ENCODE measurements around the gene MYO5B. TPM values are rescaled to one million over a fixed set of nuclear protein-coding genes. Genes with fewer than 3 reads are reported as not detected.

Gene MYO5B
- polyA plus RNA-seq, 1 of the 3 experiments (the other 2 are of a cell fraction), result 1.3 TPM

DNA sequence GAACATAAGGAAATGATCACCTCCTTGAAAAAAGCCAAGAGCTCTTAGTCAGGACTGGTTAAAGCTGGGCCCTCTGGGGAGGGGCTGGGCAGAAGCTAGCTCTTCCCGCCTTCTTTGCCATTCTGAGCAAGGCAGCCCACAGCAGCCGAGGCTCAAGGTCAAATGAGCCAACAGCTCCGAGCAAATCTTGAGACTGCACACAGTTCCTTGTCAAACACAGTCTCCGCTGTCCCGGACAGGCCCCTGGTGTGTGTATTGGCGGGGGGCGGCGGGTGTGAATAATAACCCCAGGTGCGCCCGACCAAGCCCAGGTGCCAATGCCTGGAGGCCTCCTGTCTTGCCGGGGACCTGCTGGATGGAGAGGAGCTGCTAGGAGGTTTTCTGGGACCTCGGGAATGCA is 335.2 kb downstream of the MYO5B start:
- H3F3A ChIP-seq (replicated peaks; ENCODE audit: insufficient read depth), result no peaks in the 10 kb centered on the region
- no peaks in the 10 kb centered on the region for H3K27me3 ChIP-seq (ENCODE audit: insufficient read depth)
- no peaks in the 10 kb centered on the region for H3K36me3 ChIP-seq (replicated peaks in 1 of 2; ENCODE audit: control insufficient read depth in 1 of 2, insufficient read depth in 2 of 2, low read length in 1 of 2)
- no peak overlapping the region for H3K4me3 ChIP-seq (ENCODE audit: low read depth in 2 of 2, low read length in 1 of 2)
- no peak overlapping the region for H3K4me2 ChIP-seq
- CTCF ChIA-PET, result interaction anchor here (0.9 to 15.8 kb wide), 20 partner anchors 9 to 348 kb away, joined by 3 to 254 read pairs (median 7); partner anchors contain the start of gene LIPG
- POLR2A ChIA-PET, result interaction anchor here (1.0 kb wide), 1 partner anchor 46 kb away, joined by 4 read pairs; no protein-coding TSS in a partner anchor
- TF ChIP-seq, protein P1, sequence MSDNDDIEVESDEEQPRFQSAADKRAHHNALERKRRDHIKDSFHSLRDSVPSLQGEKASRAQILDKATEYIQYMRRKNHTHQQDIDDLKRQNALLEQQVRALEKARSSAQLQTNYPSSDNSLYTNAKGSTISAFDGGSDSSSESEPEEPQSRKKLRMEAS (IDR thresholded peaks at IDR 0.05; ENCODE audit: low read depth), result no peak
- TF ChIP-seq NRF1 (IDR thresholded peaks at IDR 0.05; ENCODE audit: low read depth, low read length) (no peak), TEAD4 (IDR thresholded peaks at IDR 0.05; ENCODE audit: borderline replicate concordance, insufficient read depth) (no peak), RCOR1 (IDR thresholded peaks at IDR 0.05; ENCODE audit: low read length) (no peak), SMC3 (IDR thresholded peaks at IDR 0.05; ENCODE audit: low read depth, low read length) (no peak)
- TF ChIP-seq, protein P2, sequence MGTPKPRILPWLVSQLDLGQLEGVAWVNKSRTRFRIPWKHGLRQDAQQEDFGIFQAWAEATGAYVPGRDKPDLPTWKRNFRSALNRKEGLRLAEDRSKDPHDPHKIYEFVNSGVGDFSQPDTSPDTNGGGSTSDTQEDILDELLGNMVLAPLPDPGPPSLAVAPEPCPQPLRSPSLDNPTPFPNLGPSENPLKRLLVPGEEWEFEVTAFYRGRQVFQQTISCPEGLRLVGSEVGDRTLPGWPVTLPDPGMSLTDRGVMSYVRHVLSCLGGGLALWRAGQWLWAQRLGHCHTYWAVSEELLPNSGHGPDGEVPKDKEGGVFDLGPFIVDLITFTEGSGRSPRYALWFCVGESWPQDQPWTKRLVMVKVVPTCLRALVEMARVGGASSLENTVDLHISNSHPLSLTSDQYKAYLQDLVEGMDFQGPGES (IDR thresholded peaks at IDR 0.05; ENCODE audit: low read depth, low read length), result no peak
- TF ChIP-seq, protein P3, sequence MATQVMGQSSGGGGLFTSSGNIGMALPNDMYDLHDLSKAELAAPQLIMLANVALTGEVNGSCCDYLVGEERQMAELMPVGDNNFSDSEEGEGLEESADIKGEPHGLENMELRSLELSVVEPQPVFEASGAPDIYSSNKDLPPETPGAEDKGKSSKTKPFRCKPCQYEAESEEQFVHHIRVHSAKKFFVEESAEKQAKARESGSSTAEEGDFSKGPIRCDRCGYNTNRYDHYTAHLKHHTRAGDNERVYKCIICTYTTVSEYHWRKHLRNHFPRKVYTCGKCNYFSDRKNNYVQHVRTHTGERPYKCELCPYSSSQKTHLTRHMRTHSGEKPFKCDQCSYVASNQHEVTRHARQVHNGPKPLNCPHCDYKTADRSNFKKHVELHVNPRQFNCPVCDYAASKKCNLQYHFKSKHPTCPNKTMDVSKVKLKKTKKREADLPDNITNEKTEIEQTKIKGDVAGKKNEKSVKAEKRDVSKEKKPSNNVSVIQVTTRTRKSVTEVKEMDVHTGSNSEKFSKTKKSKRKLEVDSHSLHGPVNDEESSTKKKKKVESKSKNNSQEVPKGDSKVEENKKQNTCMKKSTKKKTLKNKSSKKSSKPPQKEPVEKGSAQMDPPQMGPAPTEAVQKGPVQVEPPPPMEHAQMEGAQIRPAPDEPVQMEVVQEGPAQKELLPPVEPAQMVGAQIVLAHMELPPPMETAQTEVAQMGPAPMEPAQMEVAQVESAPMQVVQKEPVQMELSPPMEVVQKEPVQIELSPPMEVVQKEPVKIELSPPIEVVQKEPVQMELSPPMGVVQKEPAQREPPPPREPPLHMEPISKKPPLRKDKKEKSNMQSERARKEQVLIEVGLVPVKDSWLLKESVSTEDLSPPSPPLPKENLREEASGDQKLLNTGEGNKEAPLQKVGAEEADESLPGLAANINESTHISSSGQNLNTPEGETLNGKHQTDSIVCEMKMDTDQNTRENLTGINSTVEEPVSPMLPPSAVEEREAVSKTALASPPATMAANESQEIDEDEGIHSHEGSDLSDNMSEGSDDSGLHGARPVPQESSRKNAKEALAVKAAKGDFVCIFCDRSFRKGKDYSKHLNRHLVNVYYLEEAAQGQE (IDR thresholded peaks at IDR 0.05; ENCODE audit: low read depth, low read length), result no peak
- no peak for DNase-seq
- H4K20me1 ChIP-seq (ENCODE audit: insufficient read depth), result no peaks in the 10 kb centered on the region
- H3K27ac ChIP-seq (ENCODE audit: low read depth in 2 of 2, low read length in 1 of 2), result no peak overlapping the region
- H3K9ac ChIP-seq, result no peak overlapping the region
- H3K9me3 ChIP-seq, result no peaks in the 10 kb centered on the region
- no peaks in the 10 kb centered on the region for H3K79me2 ChIP-seq (ENCODE audit: insufficient read depth)
- H2AFZ ChIP-seq (ENCODE audit: low read depth), result no peak overlapping the region
- WGBS (ENCODE audit: low lambda C conversion rate), result 87% methylated on average over 7 of the region's 12 CpGs
- H3K4me1 ChIP-seq (ENCODE audit: control insufficient read depth in 1 of 2, insufficient read depth in 2 of 2, low read depth in 1 of 2, low read length in 1 of 2), result peaks cover 0 to 3% of the 10 kb centered on the region in 2 experiments; a peak in 2 of 4 replicates
- no peaks in the 10 kb centered on the region for H3K9me2 ChIP-seq

DNA sequence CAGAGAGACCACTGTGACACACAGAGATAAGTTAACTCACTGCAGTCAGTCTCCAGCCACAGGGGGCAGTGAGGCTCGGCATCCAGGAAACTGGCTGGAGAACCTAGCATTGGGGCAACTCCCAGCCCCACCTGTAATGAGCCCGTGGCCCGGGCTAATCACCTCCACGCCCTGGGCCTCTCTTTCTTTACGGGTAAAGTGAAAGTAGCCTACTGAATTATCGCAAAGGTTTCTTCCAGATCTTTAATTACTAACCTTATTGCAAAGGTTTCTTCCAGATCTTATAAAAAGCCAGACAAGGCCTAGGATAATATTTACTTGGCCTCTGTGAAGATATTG is 336.0 kb downstream of the MYO5B start:
- H3K4me2 ChIP-seq, result 0 out of 2 replicates have a peak overlapping the region, but pooled peaks have one; percentile 10

More for the DNA sequence above, 336.0 kb downstream of the MYO5B start:
- no peaks in the 10 kb centered on the region for H3K9me2 ChIP-seq
- ChIA-PET CTCF (interaction anchor here (0.6 to 15.8 kb wide), 46 partner anchors 9 to 608 kb away, joined by 3 to 254 read pairs (median 5); partner anchors contain the start of genes DYM, LIPG and MBD1), POLR2A (interaction anchor here (1.1 kb wide), 1 partner anchor 45 kb away, joined by 4 read pairs; no protein-coding TSS in a partner anchor)
- H3K27me3 ChIP-seq (ENCODE audit: insufficient read depth), result no peaks in the 10 kb centered on the region
- WGBS (ENCODE audit: low lambda C conversion rate), result 49% methylated on average over 6 of the region's 6 CpGs
- no peaks in the 10 kb centered on the region for H3F3A ChIP-seq (replicated peaks; ENCODE audit: insufficient read depth)
- no peak overlapping the region for H3K27ac ChIP-seq (ENCODE audit: low read depth in 2 of 2, low read length in 1 of 2)
- peaks cover 0 to 3% of the 10 kb centered on the region in 2 experiments; a peak in 2 of 4 replicates for H3K4me1 ChIP-seq (ENCODE audit: control insufficient read depth in 1 of 2, insufficient read depth in 2 of 2, low read depth in 1 of 2, low read length in 1 of 2)
- no peak overlapping the region for H3K9ac ChIP-seq
- no peak for TF ChIP-seq GABPA (IDR thresholded peaks at IDR 0.05; ENCODE audit: low read depth)
- H3K36me3 ChIP-seq (replicated peaks in 1 of 2; ENCODE audit: control insufficient read depth in 1 of 2, insufficient read depth in 2 of 2, low read length in 1 of 2), result no peaks in the 10 kb centered on the region
- H3K79me2 ChIP-seq (ENCODE audit: insufficient read depth), result no peaks in the 10 kb centered on the region
- H4K20me1 ChIP-seq (ENCODE audit: insufficient read depth), result no peaks in the 10 kb centered on the region
- H3K4me3 ChIP-seq (ENCODE audit: low read depth in 2 of 2, low read length in 1 of 2), result peak overlapping the region in 1 of 2 experiments; percentile 30; a peak in 1 of 4 replicates
- peak overlapping the region; percentile 85; the same call in 1 of the 2 replicates for H2AFZ ChIP-seq (ENCODE audit: low read depth)
- no peak for DNase-seq
- H3K9me3 ChIP-seq, result no peaks in the 10 kb centered on the region

Data from SK-N-SH (cell line).